Measurements from ENCODE around the gene HDAC4. TPM values are rescaled to one million over a fixed set of nuclear protein-coding genes. Genes with fewer than 3 reads are reported as not detected.

Gene HDAC4
- total RNA-seq, 2 donors from 2014 or later, result 22.3 to 48.6 TPM

DNA sequence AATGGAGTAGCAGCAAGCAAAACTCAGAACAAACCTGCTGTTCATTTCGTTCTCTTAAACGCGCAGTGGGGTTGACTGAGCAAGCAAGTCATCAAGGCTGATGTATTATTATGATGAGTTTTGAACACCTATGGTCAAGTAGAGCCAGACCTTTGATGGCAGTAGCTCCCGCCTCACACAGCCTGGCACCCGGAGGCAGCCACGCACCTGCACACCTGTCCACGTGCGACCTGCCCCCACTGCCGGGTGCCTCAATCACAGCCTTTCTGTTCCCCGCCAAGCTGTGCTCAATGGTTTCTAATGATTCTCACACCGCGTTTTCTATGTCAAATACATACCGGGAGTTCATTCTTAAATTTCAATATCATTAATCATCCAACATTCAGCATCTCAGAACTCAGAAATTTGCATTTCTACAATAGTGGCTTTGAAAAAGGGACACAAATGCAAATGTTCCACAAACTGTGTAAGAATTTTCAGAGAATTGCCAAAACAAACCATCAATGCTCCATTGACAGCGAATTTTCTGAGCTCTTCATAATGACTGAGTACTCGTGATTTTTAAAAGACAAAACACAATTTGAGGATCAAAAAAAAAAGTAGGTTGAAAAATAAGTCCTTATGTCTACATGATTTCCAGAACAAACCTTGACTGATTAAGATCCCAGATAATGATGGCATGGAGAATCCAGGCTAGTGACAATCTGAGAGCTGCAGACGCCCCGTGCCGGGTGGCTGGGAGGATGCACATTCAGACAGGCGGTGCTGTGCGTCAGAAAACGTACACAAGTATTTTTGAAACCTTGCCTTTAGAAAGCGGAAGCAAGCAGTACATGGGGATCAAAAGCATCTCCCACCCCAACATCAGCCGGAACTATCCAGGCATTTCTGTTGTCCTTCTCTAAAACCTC is 56.6 kb downstream of the HDAC4 start:
- Mint-ChIP-seq H3K27me3 (peaks cover 0 to 11% of the 10 kb centered on the region in 2 donors), H3K9me3 (no peaks in the 10 kb centered on the region), H3K4me3 (no peak overlapping the region), H3K4me1 (ENCODE audit: low read depth in 2 of 2) (peaks cover 17 to 26% of the 10 kb centered on the region in 2 donors), H3K27ac (no peak overlapping the region), H3K36me3 (no peaks in the 10 kb centered on the region)
- no peak for DNase-seq (ENCODE audit: low spot score)
- no peak for ATAC-seq

DNA sequence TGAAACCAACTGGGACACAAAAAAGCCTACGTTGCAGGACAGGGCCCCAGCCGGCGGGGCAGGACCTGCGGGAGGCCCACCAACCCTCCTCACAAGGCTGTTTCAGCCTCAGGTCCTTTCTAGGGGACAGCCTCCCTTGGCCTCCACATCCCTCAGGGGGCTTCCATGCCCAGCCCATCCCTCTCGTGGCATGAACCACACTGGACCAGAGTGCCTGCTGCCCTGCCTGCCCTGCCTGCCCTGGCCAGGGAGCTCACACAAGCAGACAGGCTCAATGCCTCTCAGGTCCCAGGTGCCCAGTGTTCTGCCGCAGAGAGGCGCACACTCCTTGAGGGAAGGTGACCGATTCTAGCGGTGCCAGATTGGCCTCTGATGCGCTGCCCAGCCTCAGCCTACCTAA is 57.4 kb downstream of the HDAC4 start:
- peaks cover 18 to 28% of the 10 kb centered on the region in 2 donors for H3K4me1 Mint-ChIP-seq (ENCODE audit: low read depth in 2 of 2)
- H3K9me3 Mint-ChIP-seq, result no peaks in the 10 kb centered on the region
- H3K27me3 Mint-ChIP-seq, result peaks cover 0 to 13% of the 10 kb centered on the region in 2 donors
- H3K36me3 Mint-ChIP-seq, result no peaks in the 10 kb centered on the region
- ATAC-seq, result no peak
- no peak overlapping the region for H3K27ac Mint-ChIP-seq
- no peak for DNase-seq (ENCODE audit: low spot score)
- H3K4me3 Mint-ChIP-seq, result no peak overlapping the region

- no peak overlapping the region for H3K4me3 Mint-ChIP-seq
- ATAC-seq (no peak), DNase-seq (ENCODE audit: low spot score) (no peak)
- no peak overlapping the region for H3K27ac Mint-ChIP-seq
- no peaks in the 10 kb centered on the region for H3K36me3 Mint-ChIP-seq
- H3K9me3 Mint-ChIP-seq, result no peaks in the 10 kb centered on the region
- H3K27me3 Mint-ChIP-seq, result peaks cover 0 to 17% of the 10 kb centered on the region in 2 donors
- H3K4me1 Mint-ChIP-seq (ENCODE audit: low read depth in 2 of 2), result peaks cover 30 to 33% of the 10 kb centered on the region in 2 donors
Measured at GRCh38 chr2:239341840-239342239, 59.0 kb downstream of the HDAC4 start.

DNA sequence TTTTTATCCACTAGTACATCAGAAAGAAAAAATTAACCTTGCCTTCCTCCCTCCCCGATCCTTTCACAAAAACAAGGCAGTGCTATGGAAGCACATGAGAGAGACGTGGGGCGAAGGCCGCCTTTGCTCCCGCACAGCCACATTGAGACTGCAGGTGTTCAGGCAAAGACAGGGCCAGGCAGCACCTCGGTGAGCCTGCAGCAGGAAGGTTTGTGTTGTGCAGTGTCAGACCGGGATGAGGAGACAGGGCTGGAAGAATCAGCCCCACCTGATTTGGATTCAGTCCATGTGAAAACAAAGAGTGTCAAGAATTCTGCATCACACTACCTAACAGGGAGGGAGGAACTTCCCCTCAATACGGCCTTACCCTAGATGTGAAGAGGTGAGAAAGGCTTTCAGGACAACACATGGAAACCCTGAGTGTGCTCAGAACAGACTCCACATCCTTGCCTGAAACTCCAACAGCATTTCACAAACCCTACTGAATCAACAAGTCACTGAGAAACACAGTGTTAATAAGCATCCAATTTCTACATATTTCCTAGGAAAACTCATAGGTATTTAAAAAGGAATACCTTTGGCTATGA is 59.6 kb downstream of the HDAC4 start:
- Mint-ChIP-seq H3K27ac (no peak overlapping the region), H3K4me1 (ENCODE audit: low read depth in 2 of 2) (peaks cover 33 to 36% of the 10 kb centered on the region in 2 donors), H3K9me3 (no peaks in the 10 kb centered on the region), H3K27me3 (peaks cover 0 to 17% of the 10 kb centered on the region in 2 donors), H3K36me3 (no peaks in the 10 kb centered on the region), H3K4me3 (no peak overlapping the region)
- DNase-seq (ENCODE audit: low spot score) (no peak), ATAC-seq (no peak)

DNA sequence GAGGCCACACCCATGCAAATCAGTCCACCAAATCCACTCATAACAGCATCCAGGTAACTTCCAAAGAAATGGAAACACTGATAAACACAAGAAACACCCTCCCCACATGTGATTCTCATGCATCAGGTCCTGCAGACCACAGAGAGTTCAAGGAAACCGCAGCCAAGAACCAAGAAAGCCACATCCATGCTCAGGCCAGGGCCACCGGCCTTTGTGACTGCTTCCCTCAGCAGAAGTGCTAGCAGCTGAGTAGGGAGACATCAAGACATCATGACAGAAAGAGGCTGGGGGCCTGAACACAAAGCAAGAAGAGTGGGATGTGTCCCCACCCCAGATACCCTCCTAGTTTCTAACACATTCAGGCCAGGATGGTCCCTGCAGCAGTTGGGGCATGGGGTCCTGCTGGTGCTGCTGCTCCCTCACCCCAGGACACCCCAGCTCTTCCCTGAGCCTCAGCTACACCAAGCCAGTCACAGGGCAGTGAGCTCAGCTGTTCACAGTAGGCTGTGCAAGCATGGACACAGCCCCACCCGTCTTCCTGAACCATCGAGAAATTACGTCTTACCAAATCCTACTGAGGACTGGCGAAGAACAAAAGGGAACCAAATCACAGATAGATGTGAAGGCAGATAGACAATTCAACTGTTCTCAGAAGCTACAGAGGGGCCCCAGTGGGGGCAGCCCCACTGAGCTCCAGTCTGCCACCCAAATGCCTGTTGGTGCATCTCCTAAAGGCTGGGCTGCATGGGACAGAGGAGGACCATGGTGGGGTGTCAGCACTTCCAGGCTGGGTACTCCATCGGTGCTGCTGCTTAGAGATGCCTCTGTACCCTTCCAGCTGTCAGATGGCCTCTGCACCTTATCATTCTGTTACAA is 60.9 kb downstream of the HDAC4 start:
- Mint-ChIP-seq H3K4me1 (ENCODE audit: low read depth in 2 of 2) (peaks cover 33 to 39% of the 10 kb centered on the region in 2 donors), H3K27ac (peak overlapping the region; percentile 43 to 63), H3K9me3 (no peaks in the 10 kb centered on the region), H3K27me3 (peaks cover 0 to 19% of the 10 kb centered on the region in 2 donors), H3K36me3 (no peaks in the 10 kb centered on the region), H3K4me3 (peak overlapping the region; percentile 69)
- ATAC-seq (peak; percentile 89 to 93), DNase-seq (ENCODE audit: low spot score) (peak; percentile 74)

- DNase-seq (ENCODE audit: low spot score) (no peak), ATAC-seq (peak in 1 of 2 donors; percentile 21)
- peak overlapping the region; percentile 69 for H3K4me3 Mint-ChIP-seq
- peak overlapping the region; percentile 43 to 63 for H3K27ac Mint-ChIP-seq
- no peaks in the 10 kb centered on the region for H3K36me3 Mint-ChIP-seq
- H3K27me3 Mint-ChIP-seq, result peaks cover 0 to 19% of the 10 kb centered on the region in 2 donors
- no peaks in the 10 kb centered on the region for H3K9me3 Mint-ChIP-seq
- H3K4me1 Mint-ChIP-seq (ENCODE audit: low read depth in 2 of 2), result peaks cover 33 to 39% of the 10 kb centered on the region in 2 donors
Measured at GRCh38 chr2:239339241-239339640, 61.6 kb downstream of the HDAC4 start.

GRCh38 chr2:239337877-239338484 is 62.8 kb downstream of the HDAC4 start:
- peaks cover 0 to 19% of the 10 kb centered on the region in 2 donors for H3K27me3 Mint-ChIP-seq
- no peaks in the 10 kb centered on the region for H3K9me3 Mint-ChIP-seq
- DNase-seq (ENCODE audit: low spot score) (no peak), ATAC-seq (no peak)
- H3K4me1 Mint-ChIP-seq (ENCODE audit: low read depth in 2 of 2), result peaks cover 33 to 39% of the 10 kb centered on the region in 2 donors
- no peaks in the 10 kb centered on the region for H3K36me3 Mint-ChIP-seq
- H3K27ac Mint-ChIP-seq, result no peak overlapping the region
- no peak overlapping the region for H3K4me3 Mint-ChIP-seq

- ATAC-seq (no peak), DNase-seq (ENCODE audit: low spot score) (no peak)
- no peaks in the 10 kb centered on the region for H3K9me3 Mint-ChIP-seq
- no peaks in the 10 kb centered on the region for H3K36me3 Mint-ChIP-seq
- no peak overlapping the region for H3K27ac Mint-ChIP-seq
- no peak overlapping the region for H3K4me3 Mint-ChIP-seq
- peaks cover 30 to 39% of the 10 kb centered on the region in 2 donors for H3K4me1 Mint-ChIP-seq (ENCODE audit: low read depth in 2 of 2)
- H3K27me3 Mint-ChIP-seq, result peaks cover 0 to 19% of the 10 kb centered on the region in 2 donors
Measured at GRCh38 chr2:239337122-239337876, 63.5 kb downstream of the HDAC4 start.

DNA sequence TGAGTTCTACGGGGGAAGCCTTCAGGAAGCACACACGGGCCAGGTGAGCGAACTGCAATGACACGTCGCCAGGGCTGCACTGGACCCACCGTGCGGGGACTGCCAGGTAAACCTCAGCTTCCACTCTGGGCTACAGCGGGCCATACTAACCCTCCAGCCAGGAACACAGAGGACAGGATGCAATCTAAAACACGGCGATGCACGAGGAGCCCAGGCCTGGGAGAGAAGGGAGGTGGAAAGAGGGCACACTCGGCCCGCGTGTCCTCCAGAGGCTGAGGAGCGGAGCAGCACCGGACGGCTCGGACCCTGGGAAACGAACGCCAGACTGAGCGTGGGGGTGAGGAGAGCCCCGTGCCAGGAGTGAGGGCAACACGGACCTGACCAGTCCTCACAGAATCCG is 69.3 kb downstream of the HDAC4 start:
- no peak for DNase-seq (ENCODE audit: low spot score)
- H3K4me1 Mint-ChIP-seq (ENCODE audit: low read depth in 2 of 2), result peaks cover 17 to 28% of the 10 kb centered on the region in 2 donors
- H3K36me3 Mint-ChIP-seq, result no peaks in the 10 kb centered on the region
- H3K27me3 Mint-ChIP-seq, result peaks cover 0 to 2% of the 10 kb centered on the region in 2 donors
- no peaks in the 10 kb centered on the region for H3K9me3 Mint-ChIP-seq
- ATAC-seq, result no peak
- H3K27ac Mint-ChIP-seq, result no peak overlapping the region
- H3K4me3 Mint-ChIP-seq, result no peak overlapping the region

GRCh38 chr2:239330836-239331235 is 70.0 kb downstream of the HDAC4 start:
- H3K27me3 Mint-ChIP-seq, result peaks cover 0 to 2% of the 10 kb centered on the region in 2 donors
- H3K9me3 Mint-ChIP-seq, result no peaks in the 10 kb centered on the region
- no peaks in the 10 kb centered on the region for H3K36me3 Mint-ChIP-seq
- no peak for DNase-seq (ENCODE audit: low spot score)
- H3K27ac Mint-ChIP-seq, result no peak overlapping the region
- no peak for ATAC-seq
- H3K4me3 Mint-ChIP-seq, result no peak overlapping the region
- peaks cover 17 to 26% of the 10 kb centered on the region in 2 donors for H3K4me1 Mint-ChIP-seq (ENCODE audit: low read depth in 2 of 2)

DNA sequence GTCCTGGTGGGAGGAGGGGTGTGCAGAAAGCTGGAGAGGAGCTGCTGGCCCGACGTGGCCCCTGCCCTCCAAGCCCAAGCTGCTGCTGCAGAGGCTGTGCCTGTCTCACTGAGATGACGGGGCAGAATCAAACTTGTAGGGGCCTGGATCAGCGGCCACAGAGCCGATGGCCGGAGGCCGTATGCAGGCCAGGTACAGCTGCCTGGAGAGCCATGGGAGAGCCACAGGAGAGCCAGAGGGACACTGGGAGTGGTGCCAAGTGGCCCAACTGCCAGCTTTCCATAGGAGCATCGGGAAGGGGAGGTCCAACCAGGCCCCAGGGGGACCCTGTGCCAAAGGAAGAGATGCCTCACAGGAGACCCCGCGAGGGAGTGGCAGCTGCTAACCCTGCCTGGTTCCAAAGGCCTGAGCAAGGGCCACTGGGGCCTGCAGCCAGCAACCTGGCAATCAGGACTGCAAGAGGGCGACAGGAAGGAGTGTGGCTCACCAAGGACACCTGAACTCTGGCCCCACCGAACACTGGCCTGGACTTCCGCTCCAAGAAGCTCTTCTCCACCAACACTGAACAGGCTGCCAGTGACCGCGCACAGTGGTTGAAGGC is 70.7 kb downstream of the HDAC4 start:
- peaks cover 20 to 28% of the 10 kb centered on the region in 2 donors for H3K4me1 Mint-ChIP-seq (ENCODE audit: low read depth in 2 of 2)
- no peak overlapping the region for H3K27ac Mint-ChIP-seq
- ATAC-seq, result no peak
- H3K27me3 Mint-ChIP-seq, result peaks cover 0 to 2% of the 10 kb centered on the region in 2 donors
- no peaks in the 10 kb centered on the region for H3K36me3 Mint-ChIP-seq
- DNase-seq (ENCODE audit: low spot score), result no peak
- no peak overlapping the region for H3K4me3 Mint-ChIP-seq
- H3K9me3 Mint-ChIP-seq, result no peaks in the 10 kb centered on the region

GRCh38 chr2:239329284-239329971 is 71.4 kb downstream of the HDAC4 start:
- Mint-ChIP-seq H3K27me3 (peaks cover 0 to 3% of the 10 kb centered on the region in 2 donors), H3K4me1 (ENCODE audit: low read depth in 2 of 2) (peaks cover 26 to 35% of the 10 kb centered on the region in 2 donors), H3K27ac (no peak overlapping the region), H3K4me3 (no peak overlapping the region), H3K9me3 (no peaks in the 10 kb centered on the region), H3K36me3 (no peaks in the 10 kb centered on the region)
- no peak for ATAC-seq
- DNase-seq (ENCODE audit: low spot score), result no peak
